SK-N-SH (cell line): ENCODE data around the gene RPS23. TPM values are rescaled to one million over a fixed set of nuclear protein-coding genes. Genes with fewer than 3 reads are reported as not detected.
"Not testable (repeated sequence)": the region's sequence is repeated elsewhere in the genome, so short reads cannot be mapped to it uniquely, and the experiment has no call there.

Experiments used
- CTCF ChIA-PET: fragments of 300-600, 350-600 bp; formaldehyde crosslinking; extraction: SDS; loops from one replicate; lab custom pipeline; 2021; lab: Yijun Ruan, JAX
- POLR2A ChIA-PET: fragments of 350-600 bp; sonication (Branson Sonifier 250); formaldehyde crosslinking; extraction: SDS; loops from one replicate; lab custom pipeline; 2020; ENCODE audit warnings: antibody characterized with exemption, inconsistent platforms; lab: Yijun Ruan, JAX
- DNase-seq: peaks from one replicate; pipeline ENCODE4 v3.0.0; 2012
- H2AFZ ChIP-seq: fragments of 200-600 bp; sonication (generic); 2 replicates; pipeline ENCODE4 v1.8.1; 2016; ENCODE audit warnings: antibody characterized with exemption, mild to moderate bottlenecking, low read depth
- H3F3A ChIP-seq: fragments of 200-600 bp; sonication (generic); replicated peaks from 2 replicates; pipeline ENCODE3; 2016; ENCODE audit warnings: antibody characterized with exemption, mild to moderate bottlenecking; ENCODE audit not compliant: insufficient read depth
- H3K27ac ChIP-seq, 2 experiments: fragments of 200-500 bp in 1 of 2; fragments of 200-600 bp in 1 of 2; sonication (Bioruptor generic) in 1 of 2; sonication (generic), shearing (Covaris generic) in 1 of 2; 2 replicates each; pipeline versions ENCODE4 v1.5.1 to v1.6.1; 2014 to 2016; ENCODE audit warnings: low read depth in 2 of 2, inconsistent platforms in 1 of 2, low read length in 1 of 2, mild to moderate bottlenecking in 1 of 2, mixed read lengths in 1 of 2
- H3K27me3 ChIP-seq: fragments of 200-600 bp; sonication (generic), shearing (Covaris generic); 2 replicates; pipeline ENCODE4 v1.6.1; 2016; ENCODE audit warnings: mixed run types; ENCODE audit not compliant: insufficient read depth
- H3K36me3 ChIP-seq, 2 experiments: fragments of 200-500 bp in 1 of 2; fragments of 200-600 bp in 1 of 2; sonication (Bioruptor generic) in 1 of 2; sonication (generic) in 1 of 2; replicated peaks in 1 of 2; 2 replicates each; pipeline versions ENCODE3 to v1.5.1; 2014 to 2016; ENCODE audit warnings: low read length in 1 of 2, mild to moderate bottlenecking in 1 of 2; ENCODE audit not compliant: insufficient read depth in 2 of 2, control insufficient read depth in 1 of 2
- H3K4me1 ChIP-seq, 2 experiments: fragments of 200-500 bp in 1 of 2; fragments of 200-600 bp in 1 of 2; sonication (Bioruptor generic) in 1 of 2; sonication (generic), shearing (Covaris generic) in 1 of 2; 2 replicates each; pipeline versions ENCODE4 v1.5.1 to v1.6.1; 2014 to 2016; ENCODE audit warnings: low read depth in 1 of 2, low read length in 1 of 2, mixed run types in 1 of 2; ENCODE audit not compliant: insufficient read depth in 2 of 2, control insufficient read depth in 1 of 2
- H3K4me2 ChIP-seq: fragments of 200-600 bp; sonication (generic), shearing (Covaris generic); 2 replicates; pipeline ENCODE4 v1.6.1; 2017; ENCODE audit warnings: mixed run types
- H3K4me3 ChIP-seq, 2 experiments: fragments of 200-500 bp in 1 of 2; fragments of 200-600 bp in 1 of 2; sonication (Bioruptor generic) in 1 of 2; sonication (generic), shearing (Covaris generic) in 1 of 2; 2 replicates each; pipeline versions ENCODE4 v1.5.1 to v1.8.1; 2014 to 2016; ENCODE audit warnings: low read depth in 2 of 2, inconsistent platforms in 1 of 2, low read length in 1 of 2, mild to moderate bottlenecking in 1 of 2, mixed read lengths in 1 of 2, moderate library complexity in 1 of 2
- H3K79me2 ChIP-seq: fragments of 200-600 bp; sonication (generic); 2 replicates; pipeline ENCODE4 v1.8.1; 2017; ENCODE audit warnings: mild to moderate bottlenecking; ENCODE audit not compliant: insufficient read depth
- H3K9ac ChIP-seq: fragments of 200-600 bp; sonication (generic); 2 replicates; pipeline ENCODE4 v1.6.1; 2017; ENCODE audit warnings: mixed run types
- H3K9me2 ChIP-seq: fragments of 200-600 bp; sonication (generic); 2 replicates; pipeline ENCODE4 v1.6.1; 2017; ENCODE audit warnings: mixed run types
- H3K9me3 ChIP-seq: fragments of 200-600 bp; sonication (generic); 2 replicates; pipeline ENCODE4 v1.6.1; 2017; ENCODE audit warnings: mixed run types, mild to moderate bottlenecking, moderate library complexity
- H4K20me1 ChIP-seq: fragments of 200-600 bp; sonication (generic); 2 replicates; pipeline ENCODE4 v1.6.1; 2017; ENCODE audit warnings: mild to moderate bottlenecking, mixed run types; ENCODE audit not compliant: insufficient read depth
- CHD2 ChIP-seq: fragments of 150-350 bp; IDR thresholded peaks from 2 replicates; pipeline ENCODE4 v1.6.1; 2018; ENCODE audit warnings: low read length; ENCODE audit not compliant: partially characterized antibody
- EP300 ChIP-seq, 2 experiments: IDR thresholded peaks; 2 replicates each; pipeline versions ENCODE4 v1.4.0 to v1.6.1; 2012; ENCODE audit warnings: borderline replicate concordance in 1 of 2, low read depth in 1 of 2, low read length in 1 of 2
- EZH2phosphoT487 ChIP-seq: fragments of 200-600 bp; sonication (generic); IDR thresholded peaks from 2 replicates; pipeline ENCODE4 v1.6.1; 2017; ENCODE audit warnings: low read depth, mixed run types, mild to moderate bottlenecking, antibody characterized with exemption, moderate library complexity, borderline replicate concordance
- FOSL2 ChIP-seq: IDR thresholded peaks from 2 replicates; pipeline ENCODE4 v1.4.0; 2012; ENCODE audit warnings: low read depth, mild to moderate bottlenecking, moderate library complexity, borderline replicate concordance
- FOXJ3 ChIP-seq: sonication (generic); formaldehyde crosslinking; IDR thresholded peaks from 2 replicates; pipeline ENCODE4 v1.5.1; 2020; ENCODE audit warnings: mild to moderate bottlenecking, missing genetic modification reagents
- FOXM1 ChIP-seq: IDR thresholded peaks from 2 replicates; pipeline ENCODE4 v1.4.0; 2012; ENCODE audit warnings: low read depth, mild to moderate bottlenecking
- GABPA ChIP-seq: IDR thresholded peaks from 2 replicates; pipeline ENCODE4 v1.4.0; 2012; ENCODE audit warnings: low read depth, mild to moderate bottlenecking
- GATA2 ChIP-seq: sonication (generic); formaldehyde crosslinking; IDR thresholded peaks from 2 replicates; pipeline ENCODE4 v1.5.0; 2020; ENCODE audit warnings: mild to moderate bottlenecking, missing genetic modification reagents
- NRF1 ChIP-seq: IDR thresholded peaks from 2 replicates; pipeline ENCODE4 v1.6.1; 2012; ENCODE audit warnings: low read depth, mild to moderate bottlenecking, low read length
- POLR2AphosphoS5 ChIP-seq: IDR thresholded peaks from 2 replicates; pipeline ENCODE4 v1.6.1; 2012; ENCODE audit warnings: low read depth, low read length
- RCOR1 ChIP-seq: fragments of 150-350 bp; IDR thresholded peaks from 2 replicates; pipeline ENCODE4 v1.6.1; 2017; ENCODE audit warnings: antibody characterized with exemption, low read length
- RXRA ChIP-seq: IDR thresholded peaks from 2 replicates; pipeline ENCODE4 v1.4.0; 2012; ENCODE audit warnings: low read depth, mild to moderate bottlenecking, borderline replicate concordance
- SIN3A ChIP-seq: IDR thresholded peaks from 2 replicates; pipeline ENCODE4 v1.6.1; 2012; ENCODE audit warnings: low read depth, mild to moderate bottlenecking, low read length, moderate library complexity, borderline replicate concordance
- WGBS: methylation state at CpG from one replicate; pipeline ENCODE4 v1.1.6; 2017; ENCODE audit warnings: low lambda C conversion rate; 5-methylcytosine and 5-hydroxymethylcytosine counted together
- polyA plus RNA-seq, 3 experiments: library from polyadenylated mRNA; depleted of rRNA; stranded (reverse); fragments of >200 nt; gene quantifications; 2 replicates each; pipeline ENCODE4 v1.2.3, GENCODE V29; 2012
- TF ChIP-seq, protein P1 (sequence below): fragments of 150-350 bp; IDR thresholded peaks from 2 replicates; pipeline ENCODE4 v1.6.1; 2017; ENCODE audit warnings: antibody characterized with exemption, low read length, low read depth, borderline replicate concordance
- TF ChIP-seq, protein P2 (sequence below): IDR thresholded peaks from 2 replicates; pipeline ENCODE4 v1.4.0; 2012; ENCODE audit warnings: low read depth
- TF ChIP-seq, protein P3 (sequence below): IDR thresholded peaks from 2 replicates; pipeline ENCODE4; 2012
- TF ChIP-seq, protein P4 (sequence below): fragments of 200-600 bp; sonication (generic); IDR thresholded peaks from 2 replicates; pipeline ENCODE4 v1.6.1; 2017; ENCODE audit warnings: antibody characterized with exemption, mild to moderate bottlenecking, moderate library complexity

The RPS23 gene
- polyA plus RNA-seq, 1 of the 3 experiments (the other 2 are of a cell fraction) = 6,732 TPM

DNA sequence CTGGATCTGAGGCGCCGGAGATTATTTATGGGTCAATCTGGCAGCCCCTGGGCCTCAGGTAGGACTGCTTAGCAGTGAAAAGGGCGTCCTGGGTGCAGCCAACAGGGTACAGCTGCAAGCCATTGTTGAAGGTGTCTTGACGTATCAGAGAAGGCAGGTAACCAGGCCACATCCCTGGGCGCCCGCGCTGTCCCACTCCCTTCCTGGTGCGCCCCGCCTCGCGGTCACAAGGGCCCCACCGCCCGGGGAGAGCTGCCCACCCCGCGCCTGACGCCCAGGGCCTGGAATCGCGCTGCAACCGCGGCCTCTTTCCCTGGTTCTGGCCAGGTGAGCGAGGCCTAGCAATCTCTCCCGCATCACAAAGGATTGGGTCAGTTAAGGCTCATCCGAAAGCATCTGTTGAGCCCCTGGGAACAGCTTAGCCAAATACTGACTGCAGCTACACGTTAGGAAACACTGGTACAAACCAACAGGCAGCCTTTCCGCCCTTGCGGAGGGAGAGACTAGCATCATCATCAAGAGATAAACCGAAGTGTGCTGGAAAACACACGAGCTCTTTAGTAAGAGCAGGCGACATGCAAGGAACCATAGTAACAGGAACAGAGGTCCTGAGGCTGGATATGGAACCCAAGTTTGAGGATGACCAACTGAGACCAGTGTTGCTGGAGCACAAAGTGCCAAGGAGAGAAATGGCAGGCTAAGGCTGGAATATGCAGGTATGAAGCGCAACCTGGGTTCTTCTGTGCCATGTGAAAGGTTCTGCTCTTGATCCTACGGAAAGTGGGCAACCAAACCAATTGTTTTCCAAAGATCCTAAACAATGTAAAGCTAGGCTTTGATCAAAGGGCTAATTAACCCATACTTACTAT, 3.6 kb downstream of the RPS23 start:
- no peak overlapping the region for H3K4me2 ChIP-seq
- H3K4me3 ChIP-seq = no peak overlapping the region
- peaks cover 8 to 10% of the 10 kb centered on the region in 2 experiments; a peak in 3 of 4 replicates for H3K4me1 ChIP-seq
- CTCF ChIA-PET = interaction anchor here (0.5 to 1.9 kb wide), 3 partner anchors 15 to 123 kb away, joined by 3 to 9 read pairs (median 4); no protein-coding TSS in a partner anchor
- no peaks in the 10 kb centered on the region for H4K20me1 ChIP-seq
- 99% methylated on average over 30 of the region's 31 CpGs for WGBS
- POLR2A ChIA-PET = no interaction called here
- no peak for TF ChIP-seq EP300 (IDR thresholded peaks at IDR 0.05; ENCODE audit: borderline replicate concordance in 1 of 2, low read depth in 1 of 2, low read length in 1 of 2)
- TF ChIP-seq, protein P1, sequence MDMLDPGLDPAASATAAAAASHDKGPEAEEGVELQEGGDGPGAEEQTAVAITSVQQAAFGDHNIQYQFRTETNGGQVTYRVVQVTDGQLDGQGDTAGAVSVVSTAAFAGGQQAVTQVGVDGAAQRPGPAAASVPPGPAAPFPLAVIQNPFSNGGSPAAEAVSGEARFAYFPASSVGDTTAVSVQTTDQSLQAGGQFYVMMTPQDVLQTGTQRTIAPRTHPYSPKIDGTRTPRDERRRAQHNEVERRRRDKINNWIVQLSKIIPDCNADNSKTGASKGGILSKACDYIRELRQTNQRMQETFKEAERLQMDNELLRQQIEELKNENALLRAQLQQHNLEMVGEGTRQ = no peak
- no peak for TF ChIP-seq RCOR1
- no peak for TF ChIP-seq GABPA
- no peak for TF ChIP-seq GATA2 (CRISPR knock-in tag)
- TF ChIP-seq EZH2phosphoT487 = no peak
- TF ChIP-seq NRF1 = no peak
- TF ChIP-seq CHD2 = no peak
- TF ChIP-seq POLR2AphosphoS5 = peak; percentile 22; the same call in 1 of the 2 replicates
- TF ChIP-seq RXRA = no peak
- TF ChIP-seq, protein P2, sequence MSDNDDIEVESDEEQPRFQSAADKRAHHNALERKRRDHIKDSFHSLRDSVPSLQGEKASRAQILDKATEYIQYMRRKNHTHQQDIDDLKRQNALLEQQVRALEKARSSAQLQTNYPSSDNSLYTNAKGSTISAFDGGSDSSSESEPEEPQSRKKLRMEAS = no peak
- TF ChIP-seq, protein P3, sequence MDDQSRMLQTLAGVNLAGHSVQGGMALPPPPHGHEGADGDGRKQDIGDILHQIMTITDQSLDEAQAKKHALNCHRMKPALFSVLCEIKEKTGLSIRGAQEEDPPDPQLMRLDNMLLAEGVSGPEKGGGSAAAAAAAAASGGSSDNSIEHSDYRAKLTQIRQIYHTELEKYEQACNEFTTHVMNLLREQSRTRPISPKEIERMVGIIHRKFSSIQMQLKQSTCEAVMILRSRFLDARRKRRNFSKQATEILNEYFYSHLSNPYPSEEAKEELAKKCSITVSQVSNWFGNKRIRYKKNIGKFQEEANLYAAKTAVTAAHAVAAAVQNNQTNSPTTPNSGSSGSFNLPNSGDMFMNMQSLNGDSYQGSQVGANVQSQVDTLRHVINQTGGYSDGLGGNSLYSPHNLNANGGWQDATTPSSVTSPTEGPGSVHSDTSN = no peak
- no peak for TF ChIP-seq FOXJ3
- TF ChIP-seq FOXM1 = no peak
- TF ChIP-seq FOSL2 = no peak
- TF ChIP-seq SIN3A = peak; percentile 66; the same call in 1 of the 2 replicates
- TF ChIP-seq, protein P4, sequence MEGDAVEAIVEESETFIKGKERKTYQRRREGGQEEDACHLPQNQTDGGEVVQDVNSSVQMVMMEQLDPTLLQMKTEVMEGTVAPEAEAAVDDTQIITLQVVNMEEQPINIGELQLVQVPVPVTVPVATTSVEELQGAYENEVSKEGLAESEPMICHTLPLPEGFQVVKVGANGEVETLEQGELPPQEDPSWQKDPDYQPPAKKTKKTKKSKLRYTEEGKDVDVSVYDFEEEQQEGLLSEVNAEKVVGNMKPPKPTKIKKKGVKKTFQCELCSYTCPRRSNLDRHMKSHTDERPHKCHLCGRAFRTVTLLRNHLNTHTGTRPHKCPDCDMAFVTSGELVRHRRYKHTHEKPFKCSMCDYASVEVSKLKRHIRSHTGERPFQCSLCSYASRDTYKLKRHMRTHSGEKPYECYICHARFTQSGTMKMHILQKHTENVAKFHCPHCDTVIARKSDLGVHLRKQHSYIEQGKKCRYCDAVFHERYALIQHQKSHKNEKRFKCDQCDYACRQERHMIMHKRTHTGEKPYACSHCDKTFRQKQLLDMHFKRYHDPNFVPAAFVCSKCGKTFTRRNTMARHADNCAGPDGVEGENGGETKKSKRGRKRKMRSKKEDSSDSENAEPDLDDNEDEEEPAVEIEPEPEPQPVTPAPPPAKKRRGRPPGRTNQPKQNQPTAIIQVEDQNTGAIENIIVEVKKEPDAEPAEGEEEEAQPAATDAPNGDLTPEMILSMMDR = no peak
- no peaks in the 10 kb centered on the region for H3K9me3 ChIP-seq
- H3K9ac ChIP-seq = no peak overlapping the region
- DNase-seq = peak; percentile 34
- H3K9me2 ChIP-seq = no peaks in the 10 kb centered on the region
- peaks cover 24% of the 10 kb centered on the region for H3F3A ChIP-seq
- no peak overlapping the region for H2AFZ ChIP-seq
- no peak overlapping the region; a peak in 1 of 4 replicates for H3K27ac ChIP-seq
- no peaks in the 10 kb centered on the region for H3K27me3 ChIP-seq
- H3K79me2 ChIP-seq = peaks cover 44% of the 10 kb centered on the region
- H3K36me3 ChIP-seq = peaks cover 30 to 51% of the 10 kb centered on the region in 2 experiments

DNA sequence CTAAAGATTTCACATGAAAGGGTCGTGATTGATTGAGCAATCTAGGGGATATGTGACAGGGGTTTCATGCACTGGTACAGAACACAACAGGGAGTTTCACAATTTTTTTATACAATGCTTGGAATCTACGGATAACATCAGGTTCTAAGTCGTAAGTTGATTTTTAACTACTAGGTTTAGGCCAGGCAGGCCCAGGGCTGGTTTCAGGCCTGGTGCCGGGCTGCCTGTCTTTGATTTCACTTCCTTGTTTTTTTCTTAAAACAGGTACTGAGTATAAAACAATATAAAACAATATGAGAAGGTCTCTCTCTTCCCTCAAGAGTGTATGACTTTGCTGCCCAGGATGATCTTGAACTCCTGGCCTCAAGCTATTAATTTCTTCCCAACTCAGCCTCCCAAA, 4.7 kb downstream of the RPS23 start:
- CTCF ChIA-PET = interaction anchor here (1.9 kb wide), 1 partner anchor 14 kb away, joined by 9 read pairs; no protein-coding TSS in a partner anchor
- 94% methylated on average over 4 of the region's 4 CpGs for WGBS
- H3K36me3 ChIP-seq = peaks cover 32 to 63% of the 10 kb centered on the region in 2 experiments

More for the DNA sequence above, 4.7 kb downstream of the RPS23 start:
- DNase-seq, H3K27ac ChIP-seq, H3K4me2 ChIP-seq, H3K9me2 ChIP-seq, H3K9me3 ChIP-seq, H3K9ac ChIP-seq, POLR2A ChIA-PET, H3K4me3 ChIP-seq, H4K20me1 ChIP-seq, H2AFZ ChIP-seq, H3K27me3 ChIP-seq: not testable (repeated sequence)
- Histone ChIP-seq H3F3A (peaks cover 24% of the 10 kb centered on the region), H3K79me2 (peaks cover 40% of the 10 kb centered on the region), H3K4me1 (peaks cover 6 to 10% of the 10 kb centered on the region in 2 experiments; a peak in 3 of 4 replicates)
